Choroid plexus epithelial cell (primary cell): ENCODE data around the gene ABCC4.

Source experiments
- DNase-seq: peaks from one replicate; pipeline ENCODE4 v3.0.0-alpha.2; 2010; ENCODE audit warnings: low read depth
- H3K4me3 ChIP-seq: 2 replicates; pipeline ENCODE4 v1.5.1; 2011; ENCODE audit warnings: low read depth, mild to moderate bottlenecking, control low read depth, low read length, moderate library complexity
- TF ChIP-seq, protein P1 (sequence below): conservative IDR thresholded peaks from 2 replicates; pipeline ENCODE4 v1.5.1; 2011; ENCODE audit warnings: low read depth, mild to moderate bottlenecking, control low read depth, inconsistent platforms, low read length, moderate library complexity

ABCC4 gene

DNA sequence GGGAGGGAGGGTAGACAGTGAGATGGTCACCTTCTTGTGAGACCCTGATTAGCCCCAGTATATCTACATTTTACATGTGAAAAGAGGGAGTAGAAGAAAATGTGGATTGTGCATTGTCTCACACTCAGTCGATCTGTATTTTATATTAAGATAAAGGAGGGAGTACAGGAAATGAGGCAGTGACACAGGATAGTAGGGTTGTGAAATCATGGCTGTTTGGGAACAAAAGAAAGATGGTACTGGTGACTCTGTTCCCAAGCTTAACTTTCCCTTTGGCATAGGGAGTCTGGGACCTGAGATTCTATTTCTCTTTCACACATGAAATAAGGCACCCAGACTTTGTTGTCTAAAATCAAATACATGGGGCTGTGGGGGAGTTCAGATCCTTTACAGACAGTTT is 194.7 kb downstream of the ABCC4 start:
- DNase-seq: peak; percentile 13
- TF ChIP-seq, protein P1, sequence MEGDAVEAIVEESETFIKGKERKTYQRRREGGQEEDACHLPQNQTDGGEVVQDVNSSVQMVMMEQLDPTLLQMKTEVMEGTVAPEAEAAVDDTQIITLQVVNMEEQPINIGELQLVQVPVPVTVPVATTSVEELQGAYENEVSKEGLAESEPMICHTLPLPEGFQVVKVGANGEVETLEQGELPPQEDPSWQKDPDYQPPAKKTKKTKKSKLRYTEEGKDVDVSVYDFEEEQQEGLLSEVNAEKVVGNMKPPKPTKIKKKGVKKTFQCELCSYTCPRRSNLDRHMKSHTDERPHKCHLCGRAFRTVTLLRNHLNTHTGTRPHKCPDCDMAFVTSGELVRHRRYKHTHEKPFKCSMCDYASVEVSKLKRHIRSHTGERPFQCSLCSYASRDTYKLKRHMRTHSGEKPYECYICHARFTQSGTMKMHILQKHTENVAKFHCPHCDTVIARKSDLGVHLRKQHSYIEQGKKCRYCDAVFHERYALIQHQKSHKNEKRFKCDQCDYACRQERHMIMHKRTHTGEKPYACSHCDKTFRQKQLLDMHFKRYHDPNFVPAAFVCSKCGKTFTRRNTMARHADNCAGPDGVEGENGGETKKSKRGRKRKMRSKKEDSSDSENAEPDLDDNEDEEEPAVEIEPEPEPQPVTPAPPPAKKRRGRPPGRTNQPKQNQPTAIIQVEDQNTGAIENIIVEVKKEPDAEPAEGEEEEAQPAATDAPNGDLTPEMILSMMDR: no peak
- H3K4me3 ChIP-seq: no peak overlapping the region

DNA sequence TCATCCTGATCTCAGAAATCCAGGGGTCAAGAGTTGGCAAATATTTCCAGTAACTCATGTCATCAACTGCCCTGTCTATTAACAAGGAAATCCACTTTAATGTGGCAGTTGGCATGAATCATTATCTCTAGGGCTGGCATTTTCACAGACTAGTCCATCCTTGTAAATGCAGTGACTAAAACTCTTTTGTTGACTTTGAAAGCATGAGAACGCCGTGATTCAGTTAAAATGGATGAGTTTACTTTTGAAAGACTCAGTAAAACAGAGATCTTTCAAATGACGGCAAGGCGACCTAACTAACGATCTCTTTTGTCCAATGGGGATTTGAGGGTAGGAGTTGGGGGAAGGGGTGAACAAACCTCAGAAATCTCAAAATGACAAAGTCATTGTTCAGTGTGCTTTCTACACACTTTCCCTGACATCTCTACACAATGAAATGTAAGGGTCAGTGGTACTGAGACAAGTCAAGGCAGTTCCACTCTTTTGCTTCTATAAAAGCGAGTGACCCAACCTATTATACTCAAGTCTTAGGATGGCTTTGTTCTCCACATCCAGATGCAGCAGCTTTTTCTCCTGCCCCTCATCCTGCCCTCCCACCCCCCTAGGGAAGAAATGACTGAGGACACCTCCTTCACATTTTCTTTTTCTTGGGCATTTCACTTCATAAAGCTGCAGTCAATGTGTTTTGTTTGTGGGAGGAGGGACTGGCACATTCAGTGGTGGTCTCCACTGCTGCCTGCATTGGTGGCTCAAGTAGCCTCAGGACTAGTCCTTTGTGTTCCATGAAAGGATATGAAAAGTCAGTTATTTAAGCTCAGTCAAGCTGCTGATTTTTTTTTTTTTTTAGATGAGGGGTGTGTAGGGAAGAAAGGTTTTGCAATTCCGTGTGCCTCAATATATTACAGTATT is 200.5 kb downstream of the ABCC4 start:
- TF ChIP-seq, protein P1: no peak
- no peak overlapping the region for H3K4me3 ChIP-seq
- DNase-seq: peak; percentile 23

DNA sequence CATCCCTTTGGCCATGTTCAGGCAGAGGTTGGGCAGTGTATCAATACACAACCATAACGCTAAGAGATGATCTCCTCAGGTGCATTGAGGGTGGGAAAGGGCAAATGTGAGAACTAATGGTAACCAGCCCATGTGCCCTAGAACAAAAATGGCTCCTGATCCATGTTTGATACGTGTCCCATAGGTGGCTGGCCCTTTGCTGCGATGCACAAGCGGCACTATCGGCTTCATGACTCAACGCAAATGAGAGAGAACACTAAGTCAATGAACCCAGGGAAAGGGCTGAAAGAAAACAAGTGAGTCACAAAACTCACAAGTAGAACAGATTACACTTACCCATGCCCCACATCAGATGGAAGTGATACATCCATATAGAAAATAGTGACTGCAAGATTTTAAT is 201.7 kb downstream of the ABCC4 start:
- H3K4me3 ChIP-seq: no peak overlapping the region
- peak; percentile 65 for DNase-seq
- TF ChIP-seq, protein P1: no peak

DNA sequence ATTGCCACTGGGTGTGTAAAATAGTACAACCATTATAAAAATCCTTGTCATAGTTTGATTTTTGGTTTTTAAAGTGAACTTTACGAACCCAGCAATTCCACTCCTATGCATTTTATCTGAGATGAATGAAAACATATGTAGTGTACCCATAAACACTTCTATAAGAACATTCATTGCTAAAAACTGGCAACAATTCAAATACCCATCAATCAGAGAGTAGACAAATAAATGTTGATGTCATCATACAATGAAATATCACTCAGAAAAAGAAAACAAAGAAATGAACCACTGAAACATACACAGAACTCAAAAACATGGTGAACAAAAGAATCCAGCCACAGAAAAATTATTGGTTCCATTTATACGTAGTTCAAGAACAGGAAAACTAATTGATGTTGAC is 202.3 kb downstream of the ABCC4 start:
- no peak for DNase-seq
- TF ChIP-seq, protein P1: no peak
- no peak overlapping the region for H3K4me3 ChIP-seq

DNA sequence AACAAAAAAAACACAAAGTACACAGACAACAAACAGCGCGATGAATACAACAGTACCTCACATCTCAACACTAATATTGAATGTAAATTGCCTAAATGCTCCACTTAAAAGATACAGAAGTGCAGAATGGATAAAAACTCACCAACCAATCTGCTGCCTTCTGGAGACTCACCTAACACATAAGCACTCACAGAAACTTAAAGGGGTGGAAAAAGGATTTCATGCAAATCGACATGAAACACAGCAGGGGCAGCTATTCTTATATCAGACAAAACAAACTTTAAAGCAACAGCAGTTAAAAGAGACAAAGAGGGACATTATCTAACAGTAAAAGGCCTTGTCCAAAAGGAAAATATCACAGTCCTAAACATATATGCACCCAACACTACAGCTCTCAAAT is 209.5 kb downstream of the ABCC4 start:
- no peak for DNase-seq
- H3K4me3 ChIP-seq: no peak overlapping the region
- TF ChIP-seq, protein P1: no peak

DNA sequence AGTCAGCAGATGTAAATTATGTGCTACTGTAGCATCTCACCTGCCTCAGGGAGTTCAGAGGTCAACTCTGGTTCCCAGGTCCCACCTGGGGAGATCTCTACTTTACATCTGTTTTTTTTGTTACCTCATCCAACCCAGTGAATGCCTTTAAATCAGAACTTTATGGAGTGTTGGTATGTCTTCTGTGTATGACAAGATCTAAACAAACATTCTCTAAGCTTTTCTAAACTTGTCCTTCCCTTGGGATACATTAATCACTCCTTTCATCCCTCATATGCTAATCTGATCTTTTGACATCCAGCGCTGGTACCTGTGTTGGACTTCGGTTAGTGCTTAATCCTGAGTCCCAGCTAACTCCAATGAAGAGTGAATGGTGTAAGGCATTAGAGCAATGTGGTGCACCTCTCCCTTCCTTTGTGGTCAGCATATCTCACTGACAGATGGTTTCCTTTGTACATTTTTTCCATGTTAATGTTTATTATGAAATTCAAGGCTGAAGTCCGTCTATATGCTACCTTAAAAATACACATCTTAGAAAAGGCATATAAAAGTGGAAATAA is 213.4 kb downstream of the ABCC4 start:
- DNase-seq: peak; percentile 79
- H3K4me3 ChIP-seq: no peak overlapping the region

More for the DNA sequence above, 213.4 kb downstream of the ABCC4 start:
- TF ChIP-seq, protein P1: no peak
